HuH-7 (cell line): ENCODE data around the gene EOLA1.
"Not testable (repeated sequence)": the region's sequence is repeated elsewhere in the genome, so short reads cannot be mapped to it uniquely, and the experiment has no call there.

Experiments used
- DNase-seq: peaks from one replicate; pipeline ENCODE4 v3.0.0; 2011; ENCODE audit warnings: low spot score

The EOLA1 gene

DNA sequence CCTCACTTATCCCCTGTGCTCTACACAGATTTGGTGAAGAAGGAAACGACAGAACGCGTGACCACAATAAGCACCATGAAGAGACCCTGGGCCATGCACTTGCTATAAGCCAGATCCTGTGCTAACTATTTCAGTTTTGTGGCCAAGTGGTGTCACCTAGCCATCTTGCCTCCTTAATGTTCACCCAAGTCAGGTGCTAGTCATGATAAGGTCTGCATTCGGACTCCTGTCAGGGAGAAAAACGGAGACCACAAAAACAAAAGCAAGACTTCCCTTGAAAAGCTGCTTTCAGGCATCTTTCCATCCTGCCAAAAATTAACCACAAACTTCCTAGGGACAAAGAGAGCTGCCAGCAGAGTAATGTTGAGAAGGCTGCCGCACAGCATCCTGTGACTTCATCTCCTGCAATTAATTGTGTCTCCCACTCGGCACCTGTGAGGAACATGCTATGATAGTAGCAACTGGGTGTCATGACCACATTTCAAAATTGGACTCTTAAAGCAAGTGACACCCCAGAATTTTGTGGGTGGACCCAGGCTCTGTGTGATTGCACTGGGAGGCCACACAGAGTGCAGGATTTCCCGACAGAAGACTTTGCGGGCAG lies 26.9 kb upstream of the EOLA1 start:
- no peak for DNase-seq

DNA sequence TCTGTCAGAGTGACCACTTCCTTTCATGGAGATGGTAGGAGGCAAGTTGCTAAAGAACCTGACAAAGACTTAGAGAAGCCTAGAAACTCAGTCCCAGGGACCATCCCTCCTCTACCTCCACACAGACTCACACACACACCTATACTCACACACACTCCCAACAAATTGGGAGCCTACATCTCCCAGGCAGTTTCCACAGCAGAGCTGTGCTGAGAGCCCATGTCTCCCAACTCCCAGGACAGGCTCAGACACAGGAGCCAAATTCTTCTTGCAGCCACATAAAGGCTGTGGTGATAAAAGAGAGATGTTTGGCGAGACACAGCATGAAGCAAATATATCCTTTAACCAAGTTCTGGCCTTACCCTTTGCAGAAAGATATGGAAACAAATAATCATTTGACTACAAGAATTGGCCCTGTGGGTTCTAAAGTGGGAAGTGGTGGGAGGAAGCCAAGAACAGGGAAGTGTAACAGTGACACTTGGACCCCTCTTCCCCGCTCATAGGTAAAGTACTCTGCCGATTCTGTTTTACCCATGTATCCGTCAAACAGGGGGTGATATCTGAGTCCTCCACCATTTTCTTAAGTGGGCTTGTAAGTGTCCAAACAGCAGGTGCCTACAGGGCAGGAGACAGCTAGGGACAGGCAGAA lies 24.7 kb upstream of the EOLA1 start:
- DNase-seq: no peak

DNA sequence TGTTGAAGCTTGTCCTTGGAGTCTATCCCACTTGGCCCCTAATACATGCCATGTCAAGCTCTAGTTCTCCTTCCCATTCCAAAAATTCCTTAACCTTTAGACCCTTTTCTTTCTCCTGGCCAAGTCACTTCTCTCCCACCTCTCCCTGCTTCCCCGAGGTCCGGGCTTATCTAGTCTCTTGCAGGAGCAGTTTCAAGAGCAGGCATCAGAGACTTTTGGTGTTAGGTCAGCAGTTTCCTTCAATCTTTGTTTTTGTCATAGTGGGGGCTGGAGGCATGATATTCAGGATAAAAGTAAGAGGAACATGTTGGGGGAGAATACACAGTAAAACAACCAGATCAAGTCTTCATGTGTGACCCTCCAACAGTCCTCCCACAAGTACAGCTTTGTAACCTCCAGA lies 24.2 kb upstream of the EOLA1 start:
- DNase-seq: no peak

DNA sequence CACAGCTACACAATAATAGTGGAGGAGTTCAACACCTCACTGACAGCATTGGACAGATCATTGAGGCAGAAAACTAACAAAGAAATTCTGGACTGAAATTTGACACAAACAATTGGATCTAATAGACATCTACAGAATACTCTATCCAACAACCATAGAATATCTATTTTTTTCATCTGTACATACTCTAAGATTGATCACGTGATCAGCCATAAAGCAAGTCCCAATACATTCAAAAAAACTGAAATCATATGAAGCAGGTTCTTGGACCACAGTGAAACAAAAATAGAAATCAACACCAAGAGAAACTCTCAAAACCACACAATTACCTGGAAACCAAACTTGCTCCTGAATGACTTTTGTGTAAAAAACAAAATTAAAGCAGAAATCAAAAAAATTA lies 23.5 kb upstream of the EOLA1 start:
- DNase-seq: no peak

DNA sequence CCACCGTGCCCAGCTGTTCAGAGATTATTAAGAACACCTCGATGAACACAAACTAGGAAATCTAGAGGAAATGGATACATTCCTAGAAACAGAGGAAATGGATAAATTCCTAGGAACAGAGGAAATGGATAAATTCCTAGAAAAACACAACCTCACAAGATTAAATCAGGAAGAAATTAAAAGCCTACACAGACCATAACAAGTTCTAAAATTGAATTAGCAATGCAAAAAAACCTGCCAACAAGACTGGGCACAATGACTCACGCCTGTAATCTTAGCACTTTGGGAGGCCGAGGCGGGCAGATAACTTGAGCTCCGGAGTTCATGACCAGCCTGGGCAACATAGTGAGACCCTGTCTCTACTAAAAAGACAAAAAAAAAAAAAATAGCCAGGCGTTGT lies 22.6 kb upstream of the EOLA1 start:
- DNase-seq: no peak

DNA sequence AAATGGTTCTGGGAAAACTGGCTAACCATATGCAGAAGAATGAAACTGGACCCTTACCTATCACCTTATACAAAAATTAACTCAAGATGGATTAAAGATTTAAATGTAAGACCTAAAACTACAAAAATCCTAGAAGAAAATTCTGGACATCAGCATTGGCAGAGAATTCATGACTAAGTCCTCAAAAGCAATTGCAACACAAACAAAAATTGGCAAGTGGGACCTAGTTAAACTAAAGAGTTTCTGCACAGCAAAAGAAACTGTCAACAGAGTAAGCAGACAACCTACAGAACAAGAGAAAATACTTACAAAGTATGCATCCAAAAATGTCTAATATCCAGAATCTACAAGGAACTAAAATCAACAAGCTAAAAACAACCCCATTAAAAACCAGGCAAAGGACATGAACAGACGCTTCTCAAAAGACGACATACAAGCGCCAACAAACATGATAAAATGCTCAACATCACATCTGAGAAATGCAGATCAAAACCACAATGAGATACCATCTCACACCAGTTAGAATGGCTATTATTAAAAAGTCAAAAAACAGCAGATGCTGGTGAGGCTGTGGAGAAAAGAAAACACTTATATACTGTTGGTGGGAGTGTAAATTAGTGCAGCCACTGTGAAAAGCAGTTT lies 20.1 kb upstream of the EOLA1 start:
- DNase-seq: not testable (repeated sequence)

DNA sequence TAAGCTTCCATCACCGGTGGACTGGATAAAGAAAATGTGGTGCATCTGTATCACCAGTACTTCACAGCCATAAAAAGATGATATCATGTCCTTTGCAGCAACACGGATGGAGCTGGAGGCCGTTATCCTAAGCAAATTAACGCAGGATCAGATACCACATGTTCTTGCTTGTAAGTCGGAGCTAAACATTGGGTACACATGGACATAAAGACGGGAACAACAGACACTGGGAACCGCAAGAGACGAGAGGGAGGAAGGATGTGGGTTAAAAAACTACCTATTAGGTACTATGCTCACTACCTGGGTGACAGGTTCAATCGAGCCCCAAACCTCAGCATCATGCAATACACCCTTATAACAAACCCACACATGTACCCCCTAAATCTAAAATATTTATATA lies 19.4 kb upstream of the EOLA1 start:
- DNase-seq: no peak

DNA sequence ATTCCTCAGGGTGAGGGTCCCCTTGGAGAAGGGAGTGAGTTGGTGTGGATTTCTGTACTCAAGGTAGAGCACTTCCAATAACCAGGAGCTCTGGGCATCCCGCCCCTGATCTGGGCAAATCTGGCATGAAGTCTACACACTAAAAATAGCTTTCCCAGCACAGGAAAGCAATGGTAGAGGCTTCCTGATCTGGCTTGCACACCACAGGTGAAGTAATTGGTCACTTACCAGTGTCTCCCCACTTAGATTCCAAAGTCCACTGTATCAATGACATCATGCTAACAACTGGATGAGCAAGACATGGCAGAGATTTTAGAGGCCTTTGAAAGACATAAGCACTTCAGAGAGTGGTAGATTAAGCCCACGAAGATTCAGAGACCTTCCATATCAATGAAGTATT lies 17.9 kb upstream of the EOLA1 start:
- no peak for DNase-seq

DNA sequence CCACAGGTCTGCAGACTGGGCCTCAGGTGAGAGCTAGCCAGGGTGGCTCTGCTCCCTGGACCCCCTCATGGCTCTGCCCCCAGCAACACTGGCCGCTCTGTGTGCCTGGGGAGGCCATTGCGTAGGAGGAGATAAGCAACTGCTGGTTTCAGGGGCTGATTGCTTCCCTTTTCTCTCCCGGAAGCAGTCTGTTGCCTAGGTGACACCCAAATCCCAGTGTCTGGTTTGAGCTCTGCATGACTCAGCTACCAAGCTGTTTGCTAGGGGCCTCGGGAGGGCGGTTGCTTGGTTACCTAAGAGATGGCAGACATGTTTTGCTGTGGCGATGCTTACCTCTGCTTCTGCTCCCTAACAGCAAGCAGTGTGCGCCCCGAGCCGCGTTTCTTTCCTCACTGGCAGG lies 15.4 kb upstream of the EOLA1 start:
- DNase-seq: not testable (repeated sequence)

DNA sequence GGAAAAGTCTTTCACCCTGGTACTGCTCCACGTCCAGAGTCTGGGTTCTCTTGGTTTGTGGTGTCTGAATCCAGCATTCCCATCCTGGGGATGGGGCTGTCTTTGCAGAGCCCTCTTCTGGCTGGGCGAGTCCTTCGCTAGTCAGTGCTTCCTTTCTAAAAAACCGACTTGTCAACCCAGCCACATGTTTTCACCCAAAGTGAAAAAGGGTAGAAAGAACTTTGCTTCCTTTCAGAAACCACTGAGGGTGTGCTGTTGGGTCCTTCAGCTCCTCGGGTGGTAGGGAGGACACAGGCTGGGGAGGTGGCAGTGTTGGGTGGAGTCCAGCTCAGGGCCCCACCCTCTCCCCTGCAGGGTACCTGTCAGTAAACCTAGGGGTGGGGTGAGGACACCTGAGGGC lies 14.9 kb upstream of the EOLA1 start:
- not testable (repeated sequence) for DNase-seq

DNA sequence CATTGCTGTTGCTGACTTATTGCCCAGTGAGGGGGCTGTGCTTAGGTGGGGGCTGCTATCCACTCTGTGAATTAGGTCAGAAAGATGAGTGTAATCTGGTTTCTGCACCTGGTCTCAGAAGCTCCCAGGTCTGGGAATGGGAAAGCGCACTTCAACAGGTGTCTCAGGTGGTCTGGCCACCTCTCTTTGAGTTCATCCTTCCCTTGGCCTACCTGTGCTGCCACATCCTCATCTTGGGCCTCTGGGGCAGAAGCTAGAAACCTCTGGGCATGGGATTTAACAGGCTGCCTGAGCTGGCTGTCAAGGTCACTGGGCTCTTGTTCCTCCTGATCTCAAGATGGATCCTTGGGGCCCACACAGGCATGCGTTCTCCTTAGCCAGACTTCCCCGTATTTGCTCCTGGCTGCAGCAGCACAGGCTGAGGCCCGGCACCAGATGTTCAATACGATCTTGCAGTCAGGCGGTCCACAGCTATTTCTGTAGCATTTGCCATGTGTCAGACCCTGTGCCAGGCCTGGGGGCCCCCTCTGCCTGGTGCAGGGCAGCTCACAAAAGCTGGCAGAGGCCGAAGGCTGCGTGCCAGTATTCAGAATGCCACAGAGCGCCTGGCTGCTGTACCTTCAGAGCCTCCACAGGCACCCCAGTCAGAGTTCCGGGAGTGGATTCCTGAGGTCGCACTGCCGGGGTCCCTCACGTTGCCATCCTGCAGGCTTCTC lies 14.3 kb upstream of the EOLA1 start:
- DNase-seq: not testable (repeated sequence)

DNA sequence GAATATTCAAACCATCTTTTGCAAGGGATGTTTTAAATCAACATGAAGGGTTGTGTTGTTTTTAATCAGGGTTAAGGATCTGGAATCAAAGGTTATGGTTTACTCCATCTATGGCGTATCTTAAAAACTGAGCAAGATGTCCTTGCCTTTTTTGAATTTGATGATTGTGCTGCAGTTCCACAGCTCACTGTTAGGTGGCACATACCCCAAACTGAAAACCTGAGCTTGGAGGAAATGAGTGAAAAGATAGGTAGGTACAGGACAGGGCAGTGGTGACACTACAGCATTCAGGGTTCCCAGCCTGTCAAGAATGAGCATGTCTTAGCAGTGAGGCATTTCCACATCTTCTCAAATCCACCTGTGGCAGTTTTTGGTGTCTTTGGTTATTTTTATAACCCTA lies 13.1 kb upstream of the EOLA1 start:
- DNase-seq: no peak

DNA sequence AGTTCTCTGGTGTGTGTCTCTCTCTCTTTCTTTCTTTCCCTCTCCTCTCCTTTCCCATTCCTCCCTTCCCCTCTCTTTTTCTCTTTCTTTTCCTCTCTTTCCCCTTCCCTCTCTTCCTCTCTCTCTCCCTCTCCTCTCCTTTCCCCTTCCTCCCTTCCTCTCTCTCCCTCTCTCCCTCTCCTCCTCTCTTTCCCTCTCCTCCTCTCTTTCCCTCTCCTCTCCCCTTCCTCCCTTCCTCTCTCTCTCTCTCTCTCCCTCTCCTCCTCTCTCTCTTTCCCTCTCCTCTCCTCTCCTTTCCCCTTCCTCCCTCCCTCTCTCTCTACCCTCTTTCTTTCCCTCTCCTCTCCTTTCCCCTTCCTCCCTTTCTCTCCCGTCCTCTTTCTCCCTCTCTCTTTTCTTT lies 12.4 kb upstream of the EOLA1 start:
- no peak for DNase-seq

DNA sequence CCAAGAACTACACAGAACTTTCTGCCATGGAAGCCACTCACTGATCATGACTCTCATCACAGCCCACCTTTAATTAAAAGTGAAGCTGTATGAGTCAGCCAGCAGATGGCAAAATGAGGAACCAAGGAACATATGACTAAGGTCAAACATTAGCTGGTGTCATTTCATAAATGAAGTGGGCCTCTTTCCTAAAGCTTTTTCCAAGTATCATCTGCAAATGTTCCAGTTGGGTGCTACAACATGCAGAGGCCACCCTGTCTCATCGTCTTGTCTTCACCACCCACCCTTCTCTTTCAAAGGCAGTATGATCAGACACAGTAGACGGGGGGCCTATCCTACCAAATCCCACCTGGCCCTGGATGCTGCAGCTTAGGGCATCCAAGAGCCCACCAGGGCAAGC lies 9.2 kb upstream of the EOLA1 start:
- DNase-seq: no peak

DNA sequence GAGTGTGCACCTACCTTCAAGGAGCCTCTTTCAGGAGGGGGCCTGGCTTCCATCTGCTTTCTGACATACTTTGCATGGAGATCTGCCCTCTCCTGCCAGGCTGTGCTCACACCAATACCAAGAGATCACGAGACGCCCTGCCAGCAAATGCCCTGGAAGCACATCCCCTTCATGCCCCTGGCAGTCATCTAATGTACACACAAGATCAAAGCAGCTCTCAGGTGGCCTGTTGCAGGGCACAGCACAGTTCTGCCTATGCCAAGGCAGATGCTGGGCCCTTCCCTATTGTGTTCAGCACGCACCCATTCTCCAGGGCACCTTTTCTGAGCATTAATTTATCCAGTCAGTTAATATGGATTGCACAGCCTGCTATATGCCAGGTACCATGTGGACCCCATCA lies 7.9 kb upstream of the EOLA1 start:
- not testable (repeated sequence) for DNase-seq

DNA sequence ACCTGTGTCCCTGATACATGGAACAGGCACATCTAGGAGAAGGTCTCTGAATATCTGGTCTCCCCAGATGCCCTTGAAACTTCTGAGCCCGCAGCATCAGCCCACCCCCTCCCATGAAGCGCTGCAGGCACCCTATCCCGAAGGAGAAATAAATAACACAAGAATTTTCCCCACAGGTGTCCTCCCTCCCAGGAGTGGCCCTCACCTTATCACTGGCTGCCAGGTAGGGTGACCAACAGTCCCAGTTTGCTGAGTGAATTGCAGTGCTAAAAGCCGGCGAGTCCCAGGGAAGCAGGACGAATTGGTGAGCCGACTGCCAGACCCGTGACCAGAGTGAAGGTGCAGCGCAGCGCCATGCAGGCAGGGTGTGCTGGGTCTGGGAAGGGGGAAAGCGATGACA lies 6.8 kb upstream of the EOLA1 start:
- not testable (repeated sequence) for DNase-seq

DNA sequence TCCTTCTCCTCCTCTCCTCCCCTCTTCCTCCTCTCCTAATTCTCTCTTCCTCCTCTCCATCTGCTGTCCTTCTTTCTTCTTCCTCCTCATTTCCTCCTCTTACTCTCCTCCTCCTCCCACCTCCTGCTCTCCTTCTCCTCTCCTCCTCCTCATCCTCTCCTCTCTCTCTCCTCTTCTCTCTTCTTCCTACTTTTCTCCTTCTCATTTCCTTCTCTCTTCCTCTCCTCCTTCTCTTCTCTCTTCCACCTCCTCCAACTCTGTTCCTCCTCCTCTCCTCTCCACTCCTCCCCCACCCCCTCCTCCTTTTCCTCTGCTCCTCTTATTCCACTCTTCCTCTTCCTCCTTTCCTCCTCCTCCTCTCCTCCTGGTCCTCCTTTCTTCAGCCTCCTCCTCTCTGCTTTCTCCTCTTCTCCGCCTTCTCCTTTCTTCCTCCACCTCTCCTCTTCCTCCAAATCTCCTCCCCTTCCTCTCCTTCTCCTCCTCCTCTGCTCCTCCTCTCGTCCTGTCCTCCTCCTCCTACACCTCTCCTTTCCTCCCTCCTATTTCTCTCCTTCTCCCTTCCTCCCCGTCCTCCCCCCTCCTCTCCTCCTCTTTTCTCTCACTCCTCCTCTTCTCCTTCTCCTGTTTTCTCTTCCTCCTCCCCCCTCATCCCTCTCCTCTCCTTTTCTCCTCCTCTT lies 5.7 kb upstream of the EOLA1 start:
- DNase-seq: not testable (repeated sequence)

DNA sequence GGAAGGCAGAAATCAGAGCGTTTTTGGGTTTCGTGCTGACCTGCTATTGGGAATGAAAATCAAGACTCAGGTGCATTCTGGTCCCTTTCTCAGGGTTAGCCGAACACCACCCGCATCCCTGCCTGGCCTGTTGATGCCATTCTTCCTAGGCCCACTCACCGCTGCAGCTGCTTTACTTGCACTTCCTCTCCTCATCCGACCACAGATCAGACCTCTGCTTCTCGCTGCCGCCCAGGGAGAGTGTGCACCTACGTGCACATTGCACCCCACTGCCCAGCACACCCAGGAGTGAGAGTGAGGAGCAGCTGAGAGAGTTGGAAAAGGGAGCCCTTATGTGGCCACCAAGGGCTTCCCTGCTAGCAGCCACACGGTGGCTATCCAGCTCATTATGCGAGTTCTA lies 3.3 kb upstream of the EOLA1 start:
- not testable (repeated sequence) for DNase-seq

DNA sequence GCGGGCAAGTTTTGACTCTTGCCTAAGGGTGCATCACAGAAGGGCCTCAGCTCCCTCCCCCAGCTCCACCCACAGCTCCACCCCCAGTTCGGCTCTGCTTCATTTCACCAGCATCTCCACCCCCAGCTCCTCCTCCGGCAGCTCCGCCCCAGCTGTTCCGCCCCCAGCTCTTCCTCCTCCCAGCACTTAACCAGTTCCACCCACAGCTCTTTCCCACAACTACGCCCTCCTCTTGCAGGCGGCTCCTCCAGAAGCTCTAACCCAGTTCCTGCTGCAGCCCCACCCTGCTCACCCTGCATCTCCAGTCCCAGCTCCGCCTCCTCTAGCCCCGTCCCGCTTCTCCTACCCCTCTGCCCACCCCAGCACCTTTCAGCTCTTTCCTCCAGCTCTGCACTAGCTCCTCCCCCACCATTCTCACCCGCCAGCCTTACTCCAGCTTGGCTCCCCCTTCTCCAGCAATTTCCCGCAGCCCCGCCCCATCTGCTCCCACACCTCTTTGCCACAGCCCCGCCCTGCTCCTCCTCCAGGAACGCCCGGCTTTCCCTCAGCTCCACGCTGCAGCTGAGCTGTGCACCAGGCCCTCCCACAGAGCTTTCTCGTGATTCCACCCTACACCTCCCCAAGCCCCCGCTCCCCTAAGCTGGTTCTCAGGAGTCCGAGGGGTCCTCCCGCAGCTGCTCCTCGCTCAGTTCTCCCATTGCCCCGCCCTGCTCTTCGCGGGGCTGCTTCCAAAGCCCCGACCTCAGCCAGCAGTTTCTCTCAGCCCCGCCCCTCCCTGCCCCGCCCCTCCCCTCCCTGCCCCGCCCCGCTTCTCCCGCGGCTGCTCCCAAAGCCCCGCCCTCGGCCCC lies 1.3 kb upstream of the EOLA1 start:
- DNase-seq: peak; percentile 56

DNA sequence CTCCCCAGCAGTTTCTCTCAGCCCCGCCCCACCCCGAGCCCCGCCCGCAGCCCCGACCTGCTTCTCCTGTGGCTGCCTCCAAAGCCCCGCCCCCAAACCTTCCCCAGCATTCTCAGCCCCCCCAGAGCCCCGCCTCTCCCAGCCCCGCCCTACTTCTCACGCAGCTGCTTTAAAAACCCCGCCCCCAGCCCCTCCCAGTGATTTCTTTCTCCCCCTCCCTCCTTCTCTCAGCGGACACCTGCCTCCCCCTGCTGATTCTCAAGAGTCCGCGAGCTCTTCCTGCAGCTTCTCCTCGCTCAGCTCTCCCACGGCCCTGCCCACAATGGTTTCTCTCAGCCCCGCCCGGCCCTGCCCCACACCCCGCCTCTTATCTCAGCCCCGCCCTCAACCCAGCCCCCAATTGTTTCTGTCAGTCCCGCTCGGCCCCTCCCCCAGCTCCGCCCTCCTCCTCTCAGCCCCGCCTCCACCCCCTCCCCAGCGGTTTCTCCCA lies 636 bp upstream of the EOLA1 start:
- peak; percentile 61 for DNase-seq

DNA sequence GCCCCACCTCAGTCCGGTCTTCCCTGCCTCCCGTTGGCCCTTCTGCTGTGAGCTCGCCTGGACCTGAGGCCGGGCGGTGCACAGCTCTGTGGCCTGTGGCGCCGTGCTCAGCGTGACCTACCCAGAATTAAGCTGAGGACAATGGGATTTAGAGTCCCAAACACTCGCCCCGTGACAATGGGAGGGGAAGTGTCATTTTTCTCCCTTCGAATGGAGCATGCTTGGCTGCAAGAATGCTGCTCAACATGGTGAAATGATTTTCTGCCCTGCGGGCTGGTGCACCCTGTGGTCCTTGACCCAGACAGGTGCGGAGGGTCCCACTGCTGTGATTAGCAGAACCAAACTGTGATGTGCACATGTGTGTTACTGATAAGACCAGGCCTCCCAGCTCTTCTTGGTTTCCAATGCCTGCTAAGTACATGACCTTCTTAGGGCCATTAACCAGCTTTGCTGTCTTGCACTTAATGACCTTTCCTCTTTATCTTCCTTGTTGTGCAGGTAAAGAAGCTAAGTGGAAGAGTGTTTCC lies 772 bp downstream of the EOLA1 start:
- DNase-seq: no peak
